Measurements from ENCODE around the gene SDR9C7. TPM values are rescaled to one million over a fixed set of nuclear protein-coding genes. Genes with fewer than 3 reads are reported as not detected.
"Not testable (repeated sequence)": the region's sequence is repeated elsewhere in the genome, so short reads cannot be mapped to it uniquely, and the experiment has no call there.

SDR9C7 gene
- total RNA-seq, 1 donor from 2014 or later: not detected

- Mint-ChIP-seq H3K27ac (no peak overlapping the region), H3K36me3 (ENCODE audit: low read depth) (no peaks in the 10 kb centered on the region), H3K9me3 (peaks cover 27% of the 10 kb centered on the region), H3K4me1 (no peaks in the 10 kb centered on the region), H3K4me3 (no peak overlapping the region), H3K27me3 (peaks cover 9% of the 10 kb centered on the region)
- CTCF ChIA-PET: no interaction called here
- TF ChIP-seq CTCF (IDR thresholded peaks at IDR 0.05): no peak
- POLR2A ChIA-PET: no interaction called here
- no peak for DNase-seq
- intact Hi-C loops (cut with micrococcal nuclease): no loop called here
- ATAC-seq (ENCODE audit: low read depth): no peak
Observed at GRCh38 chr12:56903374-56903773, 30.8 kb downstream of the SDR9C7 start.

DNA sequence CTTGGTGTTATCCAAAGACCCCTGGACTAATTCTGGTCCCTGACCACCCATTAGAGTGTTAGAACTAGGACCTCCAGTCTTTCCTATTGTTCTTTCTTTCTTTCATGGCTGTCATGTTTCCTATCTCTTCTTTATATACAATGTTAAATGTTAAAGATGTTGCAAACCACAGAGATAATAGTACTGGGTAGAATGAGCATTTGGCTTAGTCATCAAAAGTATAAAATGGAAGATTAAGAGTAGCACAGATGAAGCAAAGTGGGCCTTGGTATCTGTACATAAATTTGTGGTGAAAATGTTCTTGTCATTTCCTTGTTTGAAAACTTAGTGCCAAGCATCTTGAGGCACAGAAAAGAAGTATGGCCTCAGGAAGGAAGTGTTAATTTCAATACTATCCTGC is 32.9 kb downstream of the SDR9C7 start:
- POLR2A ChIA-PET; H3K36me3 Mint-ChIP-seq (ENCODE audit: low read depth); ATAC-seq (ENCODE audit: low read depth); H3K27me3 Mint-ChIP-seq; intact Hi-C loops (cut with micrococcal nuclease); H3K4me1 Mint-ChIP-seq; DNase-seq; CTCF ChIA-PET; H3K4me3 Mint-ChIP-seq; H3K27ac Mint-ChIP-seq: not testable (repeated sequence)
- H3K9me3 Mint-ChIP-seq: peaks cover 30% of the 10 kb centered on the region

GRCh38 chr12:56900583-56900982 is 33.6 kb downstream of the SDR9C7 start:
- no peaks in the 10 kb centered on the region for H3K4me1 Mint-ChIP-seq
- H3K9me3 Mint-ChIP-seq: peaks cover 30% of the 10 kb centered on the region
- no peaks in the 10 kb centered on the region for H3K36me3 Mint-ChIP-seq (ENCODE audit: low read depth)
- intact Hi-C loops (cut with micrococcal nuclease): no loop called here
- peaks cover 7% of the 10 kb centered on the region for H3K27me3 Mint-ChIP-seq
- ChIA-PET CTCF (no interaction called here), POLR2A (no interaction called here)
- ATAC-seq (ENCODE audit: low read depth): no peak
- H3K27ac Mint-ChIP-seq: no peak overlapping the region
- no peak for DNase-seq
- no peak overlapping the region for H3K4me3 Mint-ChIP-seq
- no peak for TF ChIP-seq CTCF (IDR thresholded peaks at IDR 0.05)

- TF ChIP-seq CTCF (IDR thresholded peaks at IDR 0.05): no peak
- ATAC-seq (ENCODE audit: low read depth) (no peak), DNase-seq (no peak)
- Mint-ChIP-seq H3K9me3 (peaks cover 28% of the 10 kb centered on the region), H3K36me3 (ENCODE audit: low read depth) (no peaks in the 10 kb centered on the region), H3K27ac (no peak overlapping the region), H3K27me3 (peaks cover 4% of the 10 kb centered on the region), H3K4me3 (no peak overlapping the region), H3K4me1 (no peaks in the 10 kb centered on the region)
- CTCF ChIA-PET: no interaction called here
- intact Hi-C loops (cut with micrococcal nuclease): no loop called here
- POLR2A ChIA-PET: no interaction called here
Observed at GRCh38 chr12:56898938-56899337, 35.3 kb downstream of the SDR9C7 start.

GRCh38 chr12:56897844-56898361 is 36.3 kb downstream of the SDR9C7 start:
- Mint-ChIP-seq H3K9me3 (peaks cover 25% of the 10 kb centered on the region), H3K4me3 (no peak overlapping the region), H3K36me3 (ENCODE audit: low read depth) (no peaks in the 10 kb centered on the region), H3K4me1 (no peaks in the 10 kb centered on the region), H3K27me3 (no peaks in the 10 kb centered on the region), H3K27ac (no peak overlapping the region)
- TF ChIP-seq CTCF (IDR thresholded peaks at IDR 0.05): no peak
- CTCF ChIA-PET: no interaction called here
- no peak for DNase-seq
- POLR2A ChIA-PET: no interaction called here
- ATAC-seq (ENCODE audit: low read depth): no peak
- intact Hi-C loops (cut with micrococcal nuclease): no loop called here

DNA sequence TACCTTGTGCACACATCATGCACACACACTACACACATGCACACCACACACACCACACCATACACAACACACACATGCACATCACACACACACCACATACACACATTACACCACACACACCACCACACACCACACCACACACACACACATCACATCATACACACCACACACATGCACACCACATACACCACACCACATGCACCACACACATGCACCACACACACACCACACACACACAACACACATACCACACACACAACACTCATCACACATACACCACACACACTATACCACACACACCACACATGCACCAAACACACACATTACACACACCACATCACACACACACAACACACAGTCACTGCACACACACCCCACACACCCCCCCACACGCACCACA is 38.1 kb downstream of the SDR9C7 start:
- POLR2A ChIA-PET: no interaction called here
- DNase-seq (no peak), ATAC-seq (ENCODE audit: low read depth) (no peak)
- no peaks in the 10 kb centered on the region for H3K36me3 Mint-ChIP-seq (ENCODE audit: low read depth)
- peaks cover 6% of the 10 kb centered on the region for H3K27me3 Mint-ChIP-seq
- H3K27ac Mint-ChIP-seq: no peak overlapping the region
- intact Hi-C loops (cut with micrococcal nuclease): no loop called here
- H3K4me3 Mint-ChIP-seq: no peak overlapping the region
- CTCF ChIA-PET: no interaction called here
- H3K4me1 Mint-ChIP-seq: no peaks in the 10 kb centered on the region
- peaks cover 14% of the 10 kb centered on the region for H3K9me3 Mint-ChIP-seq
- no peak for TF ChIP-seq CTCF (IDR thresholded peaks at IDR 0.05)
